ENCODE results near the gene GALNT1. TPM values are rescaled to one million over a fixed set of nuclear protein-coding genes. Genes with fewer than 3 reads are reported as not detected.
"Not testable (repeated sequence)": the region's sequence is repeated elsewhere in the genome, so short reads cannot be mapped to it uniquely, and the experiment has no call there.

GALNT1 gene
- total RNA-seq, 2 donors from 2014 or later: 31.1 to 32.0 TPM

- Histone ChIP-seq H3K27ac (no peak overlapping the region), H3K9me3 (no peaks in the 10 kb centered on the region), H3K36me3 (no peaks in the 10 kb centered on the region), H3K27me3 (replicated peaks; ENCODE audit: insufficient read depth) (no peaks in the 10 kb centered on the region), H3K4me3 (no peak overlapping the region), H3K4me1 (ENCODE audit: control insufficient read depth in 1 of 2, low read depth in 2 of 2) (no peaks in the 10 kb centered on the region)
- ATAC-seq (ENCODE audit: insufficient number of reproducible peaks, low FRiP score, low read depth) (no peak), DNase-seq (ENCODE audit: low spot score) (no peak)
- TF ChIP-seq, protein P1, sequence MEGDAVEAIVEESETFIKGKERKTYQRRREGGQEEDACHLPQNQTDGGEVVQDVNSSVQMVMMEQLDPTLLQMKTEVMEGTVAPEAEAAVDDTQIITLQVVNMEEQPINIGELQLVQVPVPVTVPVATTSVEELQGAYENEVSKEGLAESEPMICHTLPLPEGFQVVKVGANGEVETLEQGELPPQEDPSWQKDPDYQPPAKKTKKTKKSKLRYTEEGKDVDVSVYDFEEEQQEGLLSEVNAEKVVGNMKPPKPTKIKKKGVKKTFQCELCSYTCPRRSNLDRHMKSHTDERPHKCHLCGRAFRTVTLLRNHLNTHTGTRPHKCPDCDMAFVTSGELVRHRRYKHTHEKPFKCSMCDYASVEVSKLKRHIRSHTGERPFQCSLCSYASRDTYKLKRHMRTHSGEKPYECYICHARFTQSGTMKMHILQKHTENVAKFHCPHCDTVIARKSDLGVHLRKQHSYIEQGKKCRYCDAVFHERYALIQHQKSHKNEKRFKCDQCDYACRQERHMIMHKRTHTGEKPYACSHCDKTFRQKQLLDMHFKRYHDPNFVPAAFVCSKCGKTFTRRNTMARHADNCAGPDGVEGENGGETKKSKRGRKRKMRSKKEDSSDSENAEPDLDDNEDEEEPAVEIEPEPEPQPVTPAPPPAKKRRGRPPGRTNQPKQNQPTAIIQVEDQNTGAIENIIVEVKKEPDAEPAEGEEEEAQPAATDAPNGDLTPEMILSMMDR (IDR thresholded peaks at IDR 0.05): no peak
Observed at GRCh38 chr18:35549564-35549963, 32.0 kb upstream of the GALNT1 start.

- Histone ChIP-seq H3K36me3 (no peaks in the 10 kb centered on the region), H3K4me1 (ENCODE audit: control insufficient read depth in 1 of 2, low read depth in 2 of 2) (no peaks in the 10 kb centered on the region), H3K27ac (no peak overlapping the region), H3K9me3 (no peaks in the 10 kb centered on the region), H3K4me3 (no peak overlapping the region), H3K27me3 (replicated peaks; ENCODE audit: insufficient read depth) (no peaks in the 10 kb centered on the region)
- TF ChIP-seq, protein P1 (IDR thresholded peaks at IDR 0.05): no peak
- ATAC-seq (ENCODE audit: insufficient number of reproducible peaks, low FRiP score, low read depth): no peak
- DNase-seq (ENCODE audit: low spot score): no peak
Observed at GRCh38 chr18:35553300-35553699, 28.2 kb upstream of the GALNT1 start.

GRCh38 chr18:35555538-35555937 is 26.0 kb upstream of the GALNT1 start:
- H3K27ac ChIP-seq; H3K4me3 ChIP-seq; DNase-seq (ENCODE audit: low spot score); H3K4me1 ChIP-seq (ENCODE audit: control insufficient read depth in 1 of 2, low read depth in 2 of 2); H3K27me3 ChIP-seq (replicated peaks; ENCODE audit: insufficient read depth); ATAC-seq (ENCODE audit: insufficient number of reproducible peaks, low FRiP score, low read depth); H3K9me3 ChIP-seq; H3K36me3 ChIP-seq: not testable (repeated sequence)

- ATAC-seq (ENCODE audit: insufficient number of reproducible peaks, low FRiP score, low read depth): no peak
- H3K36me3 ChIP-seq: no peaks in the 10 kb centered on the region
- no peaks in the 10 kb centered on the region for H3K27me3 ChIP-seq (replicated peaks; ENCODE audit: insufficient read depth)
- H3K4me3 ChIP-seq: no peak overlapping the region
- no peak for DNase-seq (ENCODE audit: low spot score)
- H3K9me3 ChIP-seq: no peaks in the 10 kb centered on the region
- no peak overlapping the region for H3K27ac ChIP-seq
- TF ChIP-seq, protein P1 (IDR thresholded peaks at IDR 0.05): no peak
- no peaks in the 10 kb centered on the region for H3K4me1 ChIP-seq (ENCODE audit: control insufficient read depth in 1 of 2, low read depth in 2 of 2)
Observed at GRCh38 chr18:35559867-35560266, 21.7 kb upstream of the GALNT1 start.

DNA sequence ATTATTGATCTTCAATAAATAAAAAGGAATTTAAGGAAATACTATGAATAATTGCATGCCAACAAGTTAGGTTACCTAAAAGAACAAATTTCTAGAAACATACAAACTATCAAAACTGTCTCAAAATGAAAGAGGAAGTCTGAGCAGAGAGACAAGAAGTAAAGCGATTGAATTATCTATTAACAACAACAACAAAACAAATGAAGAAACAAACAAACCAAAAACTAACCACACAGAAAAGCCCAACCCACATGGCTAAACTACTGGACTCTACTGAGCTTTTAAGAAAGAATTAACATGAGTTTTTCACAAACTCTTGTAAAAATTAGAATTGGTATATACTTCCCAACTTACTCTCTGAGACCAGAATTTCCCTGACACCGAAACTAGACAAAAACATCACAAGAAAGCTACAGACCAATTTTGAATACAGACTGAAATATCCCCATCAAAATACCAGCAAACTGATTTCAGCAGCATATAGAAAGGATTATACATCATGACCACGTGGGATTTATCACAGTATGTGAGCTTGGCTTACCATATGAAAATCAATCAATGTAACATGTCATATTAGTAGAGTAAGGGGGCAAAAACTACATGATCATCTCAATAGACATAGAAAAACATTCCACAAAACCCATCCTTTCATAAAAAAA is 16.6 kb upstream of the GALNT1 start:
- Histone ChIP-seq H3K9me3 (no peaks in the 10 kb centered on the region), H3K27me3 (replicated peaks; ENCODE audit: insufficient read depth) (no peaks in the 10 kb centered on the region), H3K36me3 (no peaks in the 10 kb centered on the region), H3K4me1 (ENCODE audit: control insufficient read depth in 1 of 2, low read depth in 2 of 2) (no peaks in the 10 kb centered on the region), H3K4me3 (no peak overlapping the region), H3K27ac (no peak overlapping the region)
- TF ChIP-seq, protein P1 (IDR thresholded peaks at IDR 0.05): no peak
- DNase-seq (ENCODE audit: low spot score) (no peak), ATAC-seq (ENCODE audit: insufficient number of reproducible peaks, low FRiP score, low read depth) (no peak)

- TF ChIP-seq, protein P1 (IDR thresholded peaks at IDR 0.05): no peak
- Histone ChIP-seq H3K4me3 (no peak overlapping the region), H3K27ac (no peak overlapping the region), H3K27me3 (replicated peaks; ENCODE audit: insufficient read depth) (no peaks in the 10 kb centered on the region), H3K9me3 (no peaks in the 10 kb centered on the region), H3K4me1 (ENCODE audit: control insufficient read depth in 1 of 2, low read depth in 2 of 2) (no peaks in the 10 kb centered on the region), H3K36me3 (no peaks in the 10 kb centered on the region)
- no peak for ATAC-seq (ENCODE audit: insufficient number of reproducible peaks, low FRiP score, low read depth)
- no peak for DNase-seq (ENCODE audit: low spot score)
Observed at GRCh38 chr18:35566019-35566418, 15.5 kb upstream of the GALNT1 start.

All from thoracic aorta (tissue), 2 donors.